Measurements from ENCODE around the gene CKMT2.
A peak's percentile ranks its signal among the peaks of the same experiment; 100 is the strongest.
"Not testable (repeated sequence)": the region's sequence is repeated elsewhere in the genome, so short reads cannot be mapped to it uniquely, and the experiment has no call there.

Gene CKMT2

DNA sequence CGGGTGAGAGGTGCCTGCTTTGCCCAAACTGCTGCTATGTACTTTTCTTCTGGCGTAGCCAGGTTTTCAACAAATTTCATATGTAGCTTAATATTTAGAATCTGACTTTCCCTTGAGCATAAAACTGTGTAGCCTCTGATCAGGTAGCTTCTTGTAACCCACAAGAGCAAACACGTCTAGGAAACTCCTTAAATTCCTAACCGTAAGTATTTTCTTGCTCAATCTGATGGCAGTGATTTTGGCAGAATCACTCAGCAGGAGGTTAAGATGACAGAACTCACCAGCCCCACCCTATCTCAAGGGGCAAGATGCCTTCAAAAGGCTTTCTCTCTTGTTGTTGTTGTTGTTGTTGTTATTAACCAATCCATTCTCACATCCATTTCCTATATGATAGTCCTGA, 20.8 kb downstream of the CKMT2 start:
- DNase-seq = no peak

DNA sequence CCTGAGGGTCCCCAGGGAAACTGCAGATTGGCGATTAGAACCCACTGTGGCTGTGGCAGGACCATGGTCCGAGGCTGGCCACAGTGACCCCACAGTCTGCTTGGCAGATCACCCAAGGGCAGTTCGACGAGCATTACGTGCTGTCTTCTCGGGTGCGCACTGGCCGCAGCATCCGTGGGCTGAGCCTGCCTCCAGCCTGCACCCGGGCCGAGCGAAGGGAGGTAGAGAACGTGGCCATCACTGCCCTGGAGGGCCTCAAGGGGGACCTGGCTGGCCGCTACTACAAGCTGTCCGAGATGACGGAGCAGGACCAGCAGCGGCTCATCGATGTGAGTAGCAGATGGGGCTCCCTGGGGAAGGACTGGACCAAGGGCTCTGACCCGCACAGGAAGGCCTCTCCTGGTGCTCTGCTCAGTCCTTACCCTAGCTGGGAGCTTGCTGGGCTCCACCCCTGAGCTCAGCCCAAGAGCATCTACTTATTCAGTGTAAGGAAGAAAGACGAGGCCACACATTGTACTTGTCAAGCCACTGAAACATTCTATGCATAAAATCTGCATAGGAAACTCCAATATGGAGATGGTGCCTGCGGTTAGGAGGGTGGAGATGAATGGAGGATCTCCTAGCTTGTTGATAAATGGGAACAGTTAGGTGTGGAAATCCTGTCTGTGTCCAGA, 21.9 kb downstream of the CKMT2 start:
- DNase-seq = no peak

DNA sequence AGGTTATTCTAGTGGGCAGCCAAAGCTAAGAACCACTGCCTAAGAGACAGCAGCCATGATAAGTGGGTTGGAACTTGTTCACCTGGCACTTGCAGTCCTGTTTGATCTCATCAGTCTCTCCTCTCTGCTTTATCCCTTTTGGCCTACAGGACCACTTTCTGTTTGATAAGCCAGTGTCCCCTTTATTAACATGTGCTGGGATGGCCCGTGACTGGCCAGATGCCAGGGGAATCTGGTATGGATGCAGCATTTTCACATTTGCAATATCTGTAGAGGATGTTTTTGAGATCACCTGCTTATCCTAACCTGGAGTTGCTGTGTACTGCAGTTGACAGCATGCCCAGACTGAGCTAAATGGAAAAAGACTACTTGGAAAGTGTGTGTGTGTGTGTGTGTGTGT, 23.6 kb downstream of the CKMT2 start:
- no peak for DNase-seq

DNA sequence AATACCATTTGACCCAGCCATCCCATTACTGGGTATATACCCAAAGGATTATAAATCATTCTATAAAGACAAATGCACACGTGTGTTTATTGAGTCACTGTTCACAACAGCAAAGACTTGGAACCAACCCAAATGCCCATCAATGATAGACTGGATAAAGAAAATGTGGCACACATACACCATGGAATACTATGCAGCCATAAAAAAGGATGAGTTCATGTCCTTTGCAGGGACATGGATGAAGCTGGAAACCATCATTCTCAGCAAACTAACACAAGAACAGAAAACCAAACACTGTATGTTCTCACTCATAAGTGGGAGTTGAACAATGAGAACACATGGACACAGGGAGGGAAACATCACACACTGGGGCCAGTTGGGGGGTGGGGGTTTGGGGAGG, 29.7 kb downstream of the CKMT2 start:
- not testable (repeated sequence) for DNase-seq

DNA sequence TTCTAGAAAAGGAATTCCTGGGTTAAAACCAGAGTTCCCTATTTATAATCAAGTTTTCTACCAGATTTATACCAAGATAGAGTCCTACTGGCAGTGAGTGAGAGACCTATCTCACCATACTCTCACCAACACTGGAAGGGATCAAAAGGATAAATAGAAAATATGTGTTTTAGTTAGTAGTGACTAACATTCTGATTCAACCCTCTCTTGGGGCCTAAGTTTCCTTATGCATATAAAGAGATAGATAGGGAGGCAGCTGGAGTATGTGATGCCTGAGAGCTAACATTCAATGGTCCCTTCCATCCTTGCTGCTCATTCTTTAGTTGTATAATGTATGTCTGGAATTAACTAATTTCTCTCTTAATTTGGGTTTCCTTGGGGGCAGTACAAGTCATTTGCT, 32.0 kb downstream of the CKMT2 start:
- DNase-seq = no peak

DNA sequence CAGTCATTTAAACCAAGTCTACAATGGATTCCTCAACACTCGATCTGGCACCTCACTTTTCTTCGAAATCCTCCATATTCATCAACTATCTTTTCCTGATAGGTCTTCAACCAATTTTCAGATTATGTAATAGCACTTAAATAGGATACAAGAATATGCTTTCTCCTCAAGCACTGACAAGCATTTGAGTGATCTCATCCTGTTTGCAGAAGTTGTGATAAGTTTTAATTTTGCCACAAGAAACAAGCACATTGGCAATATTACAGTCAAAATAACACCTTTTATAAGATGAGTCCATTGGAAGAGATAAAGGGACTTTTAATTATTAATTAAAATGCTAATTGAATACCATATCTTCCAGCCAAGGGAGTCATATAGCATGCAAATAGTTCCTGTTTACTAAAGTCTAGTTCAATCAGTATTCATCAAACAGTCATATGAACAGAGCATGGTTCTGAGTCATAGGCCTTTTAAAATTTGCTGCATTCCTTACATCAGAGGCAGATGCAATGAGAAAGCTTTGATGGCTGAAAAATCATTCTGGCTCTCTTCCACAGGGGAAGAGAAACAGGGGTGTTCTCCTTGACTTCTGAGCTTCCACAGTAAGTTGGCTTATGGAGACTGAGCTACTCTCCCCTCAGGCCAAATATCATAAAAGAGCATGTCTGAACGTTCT, 35.5 kb downstream of the CKMT2 start:
- DNase-seq = peak; percentile 45

DNA sequence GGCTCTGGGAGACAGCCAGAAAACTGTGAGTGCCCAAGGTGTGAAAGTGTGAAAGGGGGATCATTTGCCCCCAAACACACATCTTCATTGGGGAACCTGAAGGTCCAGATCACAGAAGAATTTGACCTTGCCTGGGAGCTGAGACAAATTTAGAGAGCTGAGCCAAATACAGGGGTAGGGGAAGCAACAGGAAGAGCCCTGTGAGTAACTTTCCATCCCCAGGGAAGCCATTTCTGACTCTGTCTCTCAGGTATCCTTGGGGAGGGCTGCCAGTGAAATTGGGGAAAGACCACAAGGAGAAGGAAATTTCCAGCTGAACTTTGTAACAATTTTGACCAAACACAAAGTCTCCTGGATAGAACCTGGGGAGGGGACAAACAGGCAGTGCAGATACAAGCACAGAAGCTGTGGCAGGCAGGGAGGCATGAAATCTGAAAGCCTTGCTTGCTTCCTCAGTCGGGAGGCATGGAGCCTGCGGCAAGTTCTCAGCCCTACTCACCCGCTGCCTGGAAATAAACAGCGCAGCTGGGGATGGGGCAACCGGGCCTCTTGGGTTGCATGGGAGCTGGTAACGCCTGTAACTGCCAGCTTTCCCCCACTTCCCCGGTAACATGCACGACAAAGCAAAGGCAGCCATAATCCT, 36.8 kb downstream of the CKMT2 start:
- no peak for DNase-seq

DNA sequence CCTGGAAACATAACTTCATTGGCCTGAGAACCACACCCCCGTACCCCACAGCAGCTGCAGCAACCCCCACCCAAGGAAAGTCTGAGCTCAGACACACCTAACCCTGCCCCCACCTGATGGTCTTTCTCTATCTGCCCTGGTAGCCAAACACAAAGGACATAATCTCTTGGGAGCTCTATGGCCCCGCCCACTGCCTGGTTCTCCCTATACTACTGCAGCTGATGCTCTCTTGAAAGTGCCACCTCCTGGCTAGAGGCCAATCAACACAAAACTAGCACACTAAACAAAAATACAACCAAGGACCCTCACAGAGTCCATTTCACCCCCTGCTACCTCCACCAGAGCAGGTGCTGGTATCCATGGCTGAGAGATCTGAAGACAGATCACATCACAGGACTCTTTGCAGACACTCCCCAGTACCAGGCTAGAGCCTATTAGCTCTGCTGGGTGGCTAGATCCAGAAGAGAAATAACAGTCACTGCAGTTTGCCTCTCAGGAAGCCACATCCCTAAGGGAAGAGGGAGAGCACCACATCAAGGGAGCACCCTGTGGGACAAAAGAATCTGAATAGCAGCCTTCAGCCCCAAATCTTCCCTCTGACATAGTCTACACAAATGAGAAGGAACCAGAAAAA, 37.4 kb downstream of the CKMT2 start:
- not testable (repeated sequence) for DNase-seq

DNA sequence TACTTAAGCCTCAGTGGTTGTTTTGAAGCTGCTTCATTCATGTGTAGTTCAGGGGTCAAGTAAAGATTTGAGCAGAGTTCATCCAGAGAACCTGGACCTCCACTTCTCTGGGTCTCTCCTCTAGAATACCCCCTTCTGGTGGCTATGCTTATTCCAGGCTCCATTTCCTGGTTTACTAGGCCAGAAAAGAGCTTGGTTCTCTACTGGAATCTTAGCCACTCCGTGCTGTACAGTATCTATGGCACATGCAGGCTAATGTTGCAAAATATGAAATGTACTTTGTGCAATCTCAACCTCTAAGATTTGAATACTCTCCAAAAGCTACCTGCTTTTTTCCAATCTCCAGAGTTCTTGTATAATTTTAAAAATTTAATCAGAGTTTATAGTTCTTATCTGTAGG, 50.9 kb downstream of the CKMT2 start:
- no peak for DNase-seq

DNA sequence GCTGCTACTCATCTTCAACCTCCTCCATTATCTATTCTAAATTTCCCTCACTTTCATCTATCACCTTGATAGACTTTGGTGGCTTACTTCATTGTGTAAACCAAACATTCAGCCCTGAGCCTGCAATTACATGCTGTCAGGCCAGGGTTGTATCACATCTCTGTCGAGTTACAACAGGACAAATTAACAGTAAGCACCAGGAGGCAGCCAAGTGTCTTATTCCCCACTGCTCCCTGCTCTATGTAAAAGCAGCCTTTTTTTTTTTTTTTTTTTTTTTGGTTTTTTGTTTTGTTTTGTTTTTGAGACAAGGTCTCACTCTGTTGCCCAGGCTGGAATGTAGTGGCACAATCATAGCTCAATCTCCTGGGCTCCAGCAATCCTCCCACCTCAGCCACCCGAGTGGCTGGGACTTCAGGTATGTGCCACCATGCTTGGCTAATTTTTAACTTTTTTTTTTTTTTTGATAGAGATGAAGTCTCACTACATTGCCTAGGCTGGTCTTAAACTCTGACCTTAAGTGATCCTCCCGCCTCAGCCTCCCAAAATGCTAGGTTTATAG, 53.0 kb downstream of the CKMT2 start:
- no peak for DNase-seq

DNA sequence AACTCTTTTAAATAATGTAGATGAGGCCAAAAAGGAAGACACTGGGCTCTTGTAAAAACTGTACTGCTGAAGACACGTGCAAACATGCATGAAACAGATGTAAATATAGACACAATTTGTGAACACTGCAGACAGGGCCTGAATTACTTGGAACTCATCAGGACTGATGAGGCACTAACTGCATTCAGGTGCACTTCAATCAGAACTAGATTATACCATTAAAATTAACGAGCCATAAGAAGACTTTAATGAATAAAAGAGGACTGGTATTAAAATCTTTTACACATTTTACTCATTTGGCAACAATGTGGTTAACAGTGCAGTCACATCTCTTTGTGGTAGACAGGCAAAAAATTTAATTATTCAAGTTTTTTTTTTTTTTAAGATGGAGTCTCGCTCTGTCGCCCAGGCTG, 54.9 kb downstream of the CKMT2 start:
- DNase-seq = no peak

DNA sequence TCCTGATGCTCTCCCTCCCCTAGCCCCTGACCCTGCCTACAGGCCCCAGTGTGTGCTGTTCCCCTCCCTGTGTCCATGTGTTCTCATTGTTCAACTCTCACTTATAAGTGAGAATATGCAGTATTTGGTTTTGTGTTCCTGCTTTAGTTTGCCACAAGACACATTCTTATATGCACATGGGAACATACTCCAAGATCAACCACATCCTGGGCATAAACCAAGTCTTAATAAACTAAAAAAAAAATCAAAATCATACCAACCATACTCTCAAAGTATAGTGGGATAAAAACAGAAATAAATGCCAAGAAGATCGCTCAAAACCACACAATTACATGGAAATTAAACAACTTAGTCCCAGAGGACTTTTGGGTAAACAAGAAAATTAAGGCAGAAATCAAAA, 57.0 kb downstream of the CKMT2 start:
- no peak for DNase-seq

DNA sequence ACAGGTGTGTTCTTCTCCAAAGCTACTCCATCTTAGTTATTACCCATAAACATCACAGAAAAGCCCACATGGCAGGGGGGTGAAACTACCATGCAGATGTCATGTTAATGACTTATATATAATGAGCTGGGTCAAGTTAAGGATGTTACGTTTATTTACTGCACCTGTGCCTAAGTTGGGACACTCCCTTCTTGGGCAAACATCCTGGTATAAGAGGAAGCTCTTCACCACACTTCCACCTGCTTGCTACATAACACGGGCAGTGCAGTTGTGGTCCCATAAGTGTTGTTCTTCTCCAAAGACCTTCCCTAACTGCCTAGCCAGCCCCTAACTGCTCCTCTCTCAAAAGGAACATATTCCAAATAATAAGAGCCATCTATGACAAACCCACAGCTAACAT, 59.0 kb downstream of the CKMT2 start:
- no peak for DNase-seq

DNA sequence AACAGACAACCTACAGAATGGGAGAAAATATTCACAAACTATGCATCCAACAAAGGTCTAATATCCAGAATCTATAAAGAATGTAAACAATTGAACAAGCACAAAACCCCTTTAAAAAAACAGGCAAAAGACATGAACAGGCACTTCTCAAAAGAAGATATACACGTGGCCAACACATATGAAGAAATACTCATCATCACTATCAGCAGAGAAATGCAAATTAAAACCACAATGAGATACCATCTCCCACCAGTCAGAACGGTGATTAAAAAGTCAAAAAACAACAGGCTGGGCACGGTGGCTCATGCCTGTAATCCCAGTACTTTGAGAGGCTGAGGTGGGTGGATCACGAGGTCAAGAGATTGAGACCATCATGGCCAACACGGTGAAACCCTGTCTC, 60.9 kb downstream of the CKMT2 start:
- DNase-seq = not testable (repeated sequence)

DNA sequence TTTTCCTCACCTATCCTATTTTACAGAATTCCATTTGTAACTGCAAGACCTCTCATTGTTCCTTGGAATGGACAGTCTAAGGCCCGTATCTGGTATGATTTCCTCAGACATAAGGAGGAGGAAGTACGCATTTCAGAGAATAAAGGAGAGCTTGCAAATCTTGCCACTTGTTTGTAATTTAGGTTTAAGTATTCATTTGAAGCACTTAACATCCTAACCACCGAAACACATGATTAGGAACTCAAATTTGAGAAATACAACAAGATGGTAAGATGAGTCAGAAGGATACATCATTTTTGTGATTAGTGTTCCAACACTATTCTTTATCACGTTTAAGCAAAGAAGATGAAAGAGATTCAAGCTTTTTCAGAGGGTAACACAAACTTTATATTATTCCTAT, 64.4 kb downstream of the CKMT2 start:
- DNase-seq = no peak

DNA sequence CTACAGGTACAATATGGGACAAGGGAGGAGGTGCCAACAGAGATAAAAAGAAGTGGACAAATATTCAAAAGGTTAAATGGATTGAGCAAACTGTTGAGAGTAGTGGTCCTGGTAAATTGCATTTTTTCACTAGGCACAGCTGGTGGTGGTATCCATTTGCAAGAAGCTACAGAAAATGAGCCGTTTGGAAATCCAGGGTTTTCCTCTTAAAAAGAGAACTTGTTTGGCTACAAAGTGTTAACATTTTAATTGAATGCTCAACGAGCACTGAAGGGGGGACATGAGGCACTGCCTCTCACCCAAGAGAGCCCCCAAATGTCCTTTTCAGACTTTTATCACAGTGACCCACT, 67.8 kb downstream of the CKMT2 start:
- no peak for DNase-seq

DNA sequence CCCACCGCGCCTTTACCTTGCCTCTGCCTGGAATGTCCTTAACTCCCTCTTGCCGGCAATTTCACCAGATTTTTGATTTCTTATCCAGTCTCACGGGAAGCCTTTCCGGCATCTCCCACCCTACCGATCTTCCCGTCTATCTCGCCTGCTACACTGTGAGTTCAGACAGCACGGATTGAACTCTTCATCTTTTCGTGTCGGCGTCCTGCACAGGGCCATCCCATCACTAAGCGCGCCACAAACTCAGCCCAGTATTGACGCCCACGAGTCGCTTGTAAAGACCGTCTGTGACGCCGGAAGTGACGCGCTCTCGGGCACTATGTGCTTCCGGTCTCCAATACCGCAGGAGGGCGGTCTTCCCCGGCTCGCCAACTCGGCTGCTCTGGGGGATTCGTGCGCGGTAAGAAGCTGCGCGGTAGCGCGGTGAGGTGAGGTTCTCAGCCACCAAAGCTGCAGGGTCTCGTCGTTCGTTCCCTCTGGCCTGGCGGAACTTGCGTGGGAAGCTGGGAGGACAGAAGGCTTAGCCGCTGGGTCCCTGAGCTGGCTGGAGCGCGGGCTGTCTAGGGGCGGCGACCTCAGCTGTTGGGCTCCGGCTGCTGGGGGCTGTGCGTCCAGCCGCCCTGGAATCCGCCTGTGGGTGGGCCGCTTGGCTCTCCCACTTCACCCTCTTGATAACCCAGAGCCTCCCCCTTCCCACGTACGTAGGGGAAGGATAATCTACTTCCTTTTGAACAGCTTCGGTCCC, 68.3 kb downstream of the CKMT2 start, which contains the start of gene ZCCHC9:
TSS of gene ZCCHC9 (plus strand) at position 317 of the 745 bp plus-strand sequence. CDS start 3,171 bp downstream, outside the sequence.
- DNase-seq = peak; percentile 92

DNA sequence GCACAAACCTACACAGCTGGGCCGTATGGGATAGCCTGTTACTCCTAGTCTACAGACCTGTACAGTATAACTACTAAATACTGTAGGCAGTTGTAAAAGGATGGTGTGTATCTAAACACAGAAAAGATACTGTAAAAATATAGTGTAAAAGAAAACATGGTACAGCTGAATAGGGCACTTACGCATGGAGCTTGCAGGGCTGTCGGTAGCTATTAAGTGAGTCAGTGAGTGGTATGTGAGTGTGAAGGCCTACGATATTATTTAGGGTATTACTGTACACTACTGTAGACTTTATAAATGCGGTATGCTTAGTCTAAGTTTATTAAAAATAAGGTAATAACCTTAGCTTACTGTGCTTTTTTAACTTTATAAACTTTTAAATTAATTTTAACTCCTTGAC, 69.5 kb downstream of the CKMT2 start:
- DNase-seq = no peak

DNA sequence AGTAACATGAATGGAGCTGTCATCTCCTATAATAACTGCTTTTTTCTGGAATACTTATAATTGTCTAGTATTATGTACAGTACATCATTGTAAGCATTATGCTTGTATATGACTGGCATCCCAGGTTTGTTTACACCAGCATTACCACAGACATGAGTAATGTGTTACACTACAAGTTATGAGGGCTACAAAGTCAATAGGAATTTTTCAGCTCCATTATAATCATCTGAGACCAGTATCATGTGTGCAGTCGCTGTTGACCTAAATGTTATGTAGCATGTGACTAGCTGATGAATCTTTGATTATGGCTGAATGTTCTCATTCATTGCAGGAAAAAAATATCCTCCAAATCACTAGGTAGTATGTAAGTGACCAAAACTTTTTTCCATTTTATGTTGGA, 70.4 kb downstream of the CKMT2 start:
- DNase-seq = peak; percentile 22

DNA sequence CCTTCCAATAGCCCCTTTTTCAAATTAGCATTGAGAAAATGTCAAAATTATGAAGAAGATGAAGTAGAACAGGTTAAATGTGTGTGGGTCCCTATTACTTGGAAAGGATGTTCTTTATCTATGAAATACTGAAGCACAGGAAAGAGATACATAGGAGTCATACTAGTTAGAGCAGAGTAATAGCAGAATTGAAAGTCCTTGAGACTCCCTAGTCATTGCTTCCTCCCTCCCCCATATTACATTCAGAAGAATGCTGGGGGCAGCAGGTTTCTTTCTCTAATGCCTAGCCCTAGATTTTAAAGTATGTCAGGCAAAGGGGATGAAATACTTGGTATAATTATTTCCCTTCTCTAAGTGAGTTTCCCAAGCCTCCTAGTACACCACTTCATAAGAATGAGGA, 72.7 kb downstream of the CKMT2 start:
- no peak for DNase-seq

DNA sequence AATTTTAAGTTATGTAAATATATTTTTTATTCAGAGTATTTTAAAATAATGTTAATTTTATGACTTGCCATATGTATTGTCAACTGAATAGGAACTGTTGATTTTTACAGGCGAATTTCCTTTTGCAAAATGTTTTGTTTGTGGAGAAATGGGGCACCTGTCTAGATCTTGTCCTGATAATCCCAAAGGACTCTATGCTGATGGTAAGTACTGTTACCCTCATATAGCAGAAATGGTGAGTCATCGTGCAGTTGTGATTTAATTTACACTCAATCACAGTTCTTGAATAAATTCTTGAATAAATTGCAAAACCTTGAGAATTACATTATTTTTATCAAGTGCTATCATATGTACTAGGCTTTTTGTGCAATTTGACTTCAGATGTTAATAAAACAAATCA, 75.7 kb downstream of the CKMT2 start:
- DNase-seq = no peak

DNA sequence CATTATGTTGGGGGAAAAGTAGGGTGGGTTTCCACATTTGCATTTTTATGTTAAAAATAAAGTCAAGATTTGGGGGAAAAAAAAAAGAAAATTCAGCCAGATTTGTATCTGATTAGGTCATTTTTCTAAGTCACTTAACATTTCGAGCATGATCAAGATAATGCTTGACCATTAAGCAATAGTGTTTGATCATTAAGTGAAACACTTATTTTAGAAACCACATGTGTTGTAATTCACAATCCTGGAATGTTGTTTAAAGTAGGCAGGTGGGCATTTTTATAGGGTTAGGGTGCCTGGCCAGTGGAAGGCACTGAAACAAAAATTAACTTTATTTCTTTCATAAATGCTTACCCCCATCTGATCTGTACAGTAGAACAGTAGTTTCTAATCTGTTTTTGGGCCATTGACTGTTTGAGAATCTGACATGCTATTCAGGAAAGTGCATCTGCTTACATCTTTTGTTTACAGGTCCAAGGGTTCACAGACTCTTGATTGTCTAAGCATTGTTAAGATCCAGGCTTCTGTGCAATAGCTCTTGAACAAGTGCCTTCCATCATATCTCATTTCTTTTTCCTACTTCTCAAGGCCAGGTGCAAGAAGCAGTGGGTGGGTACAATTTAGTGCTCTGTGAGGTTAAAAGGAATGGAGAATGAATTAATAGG, 77.4 kb downstream of the CKMT2 start:
- DNase-seq = no peak
